Brain microvascular endothelial cell (primary cell): ENCODE measurements around the gene PLSCR3.
"Not testable (repeated sequence)": the region's sequence is repeated elsewhere in the genome, so short reads cannot be mapped to it uniquely, and the experiment has no call there.

Source experiments
- DNase-seq: peaks from one replicate; pipeline ENCODE4 v3.0.0-alpha.2; 2020
- H3K27ac ChIP-seq: fragments of 250-450 bp; sonication (Bioruptor Pico); 2 replicates; pipeline ENCODE4 v1.5.1; 2020; ENCODE audit warnings: mild to moderate bottlenecking, moderate library complexity
- H3K27me3 ChIP-seq: fragments of 250-450 bp; sonication (Bioruptor Pico); replicated peaks from 2 replicates; pipeline ENCODE4 v1.5.1; 2020; ENCODE audit warnings: mild to moderate bottlenecking
- H3K36me3 ChIP-seq: fragments of 250-450 bp; sonication (Bioruptor Pico); replicated peaks from 2 replicates; pipeline ENCODE4 v1.5.1; 2020; ENCODE audit warnings: mild to moderate bottlenecking
- H3K4me3 ChIP-seq: 2 replicates; pipeline ENCODE4 v1.5.1; 2011; ENCODE audit warnings: low read depth, mild to moderate bottlenecking, control low read depth, low read length, moderate library complexity
- in situ Hi-C: cut with HindIII; loops from 2 replicates; pipeline ENCODE4 v1.10.0; 2017; ENCODE audit warnings: low sequenced_read_pairs, low pct_ligation_motif_present
- TF ChIP-seq, protein P1 (sequence below): IDR thresholded peaks from 2 replicates; pipeline ENCODE4 v1.5.1; 2011; ENCODE audit warnings: low read depth, mild to moderate bottlenecking, moderate library complexity, low read length, control low read depth, inconsistent platforms; ENCODE audit errors: missing control alignments

PLSCR3 gene

DNA sequence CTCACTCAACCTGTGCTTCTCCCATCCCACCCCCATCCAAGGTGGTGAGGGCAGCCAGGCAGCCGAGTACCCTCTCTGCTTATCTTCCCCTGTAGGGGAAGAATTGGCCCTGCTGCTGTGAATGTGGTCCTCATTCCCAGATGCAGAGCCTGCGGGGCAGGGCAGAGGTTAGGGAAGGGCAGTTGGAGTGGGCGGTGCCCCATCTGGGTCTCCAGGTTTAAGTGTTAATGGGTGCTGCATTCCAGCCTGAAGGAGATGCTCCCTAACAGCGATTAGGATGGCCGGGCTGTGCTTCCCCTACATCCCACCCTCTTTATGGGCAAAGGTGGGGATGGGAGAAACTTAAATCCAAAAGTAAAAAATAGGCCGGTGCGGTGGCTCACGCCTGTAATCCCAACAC, 27.2 kb downstream of the PLSCR3 start:
- Histone ChIP-seq H3K4me3 (no peak overlapping the region), H3K27me3 (no peaks in the 10 kb centered on the region), H3K27ac (no peak overlapping the region), H3K36me3 (no peaks in the 10 kb centered on the region)
- in situ Hi-C loops: no loop called here
- DNase-seq: no peak
- TF ChIP-seq, protein P1, sequence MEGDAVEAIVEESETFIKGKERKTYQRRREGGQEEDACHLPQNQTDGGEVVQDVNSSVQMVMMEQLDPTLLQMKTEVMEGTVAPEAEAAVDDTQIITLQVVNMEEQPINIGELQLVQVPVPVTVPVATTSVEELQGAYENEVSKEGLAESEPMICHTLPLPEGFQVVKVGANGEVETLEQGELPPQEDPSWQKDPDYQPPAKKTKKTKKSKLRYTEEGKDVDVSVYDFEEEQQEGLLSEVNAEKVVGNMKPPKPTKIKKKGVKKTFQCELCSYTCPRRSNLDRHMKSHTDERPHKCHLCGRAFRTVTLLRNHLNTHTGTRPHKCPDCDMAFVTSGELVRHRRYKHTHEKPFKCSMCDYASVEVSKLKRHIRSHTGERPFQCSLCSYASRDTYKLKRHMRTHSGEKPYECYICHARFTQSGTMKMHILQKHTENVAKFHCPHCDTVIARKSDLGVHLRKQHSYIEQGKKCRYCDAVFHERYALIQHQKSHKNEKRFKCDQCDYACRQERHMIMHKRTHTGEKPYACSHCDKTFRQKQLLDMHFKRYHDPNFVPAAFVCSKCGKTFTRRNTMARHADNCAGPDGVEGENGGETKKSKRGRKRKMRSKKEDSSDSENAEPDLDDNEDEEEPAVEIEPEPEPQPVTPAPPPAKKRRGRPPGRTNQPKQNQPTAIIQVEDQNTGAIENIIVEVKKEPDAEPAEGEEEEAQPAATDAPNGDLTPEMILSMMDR: no peak

DNA sequence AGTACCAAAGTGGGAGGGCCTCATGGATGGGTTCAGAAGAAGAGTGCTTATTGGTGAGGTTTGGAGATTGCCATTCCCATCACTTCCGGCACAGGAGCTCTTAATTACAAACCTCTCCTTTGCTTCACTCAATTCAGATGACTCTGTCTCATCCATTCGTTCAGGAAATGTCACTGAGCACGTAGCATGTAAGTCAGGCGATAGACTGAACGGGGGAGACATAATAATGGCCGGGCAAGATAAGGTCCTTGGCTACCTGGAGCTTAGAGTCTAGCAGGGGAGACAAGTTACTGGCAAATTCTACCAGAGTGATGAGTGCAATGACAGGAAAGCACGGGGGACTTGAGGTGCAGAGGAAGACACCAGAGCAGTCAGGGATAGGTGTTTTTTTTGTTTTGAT, 28.4 kb downstream of the PLSCR3 start:
- H3K27ac ChIP-seq, in situ Hi-C loops, H3K4me3 ChIP-seq, H3K27me3 ChIP-seq, H3K36me3 ChIP-seq, DNase-seq: not testable (repeated sequence)

- Histone ChIP-seq H3K4me3 (no peak overlapping the region), H3K36me3 (no peaks in the 10 kb centered on the region), H3K27ac (no peak overlapping the region), H3K27me3 (no peaks in the 10 kb centered on the region)
- DNase-seq: peak; percentile 18
- TF ChIP-seq, protein P1: no peak
- in situ Hi-C loops: no loop called here
Measured at GRCh38 chr17:7363311-7363710, 31.0 kb downstream of the PLSCR3 start.

DNA sequence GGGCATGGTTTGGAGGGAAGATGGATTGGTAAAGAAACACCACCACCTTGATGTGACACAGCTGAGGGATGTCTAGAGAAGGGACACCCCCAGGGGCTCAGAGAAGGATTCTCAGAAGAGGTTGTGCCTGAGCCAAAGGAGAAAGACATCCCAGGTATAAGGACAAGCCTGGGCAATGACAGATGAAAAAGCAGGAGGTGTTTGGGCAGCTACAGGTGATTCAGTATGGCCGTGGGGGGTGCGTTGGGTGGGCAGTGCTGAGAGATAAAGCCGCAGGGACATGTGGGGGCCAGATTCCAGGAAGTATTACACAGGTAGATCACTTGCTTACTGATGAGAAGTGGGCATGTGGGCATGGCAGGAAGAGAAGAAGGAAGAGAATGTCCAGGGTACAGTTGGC, 32.4 kb downstream of the PLSCR3 start:
- no peaks in the 10 kb centered on the region for H3K36me3 ChIP-seq
- in situ Hi-C loops: no loop called here
- DNase-seq: no peak

GRCh38 chr17:7357381-7357780, 36.9 kb downstream of the PLSCR3 start:
- DNase-seq: no peak
- in situ Hi-C loops: no loop called here
- Histone ChIP-seq H3K27me3 (no peaks in the 10 kb centered on the region), H3K4me3 (no peak overlapping the region), H3K27ac (no peak overlapping the region), H3K36me3 (no peaks in the 10 kb centered on the region)
- TF ChIP-seq, protein P1: no peak

More for the DNA sequence above, 32.4 kb downstream of the PLSCR3 start:
- H3K27me3 ChIP-seq: no peaks in the 10 kb centered on the region
- TF ChIP-seq, protein P1: no peak
- no peak overlapping the region for H3K27ac ChIP-seq
- no peak overlapping the region for H3K4me3 ChIP-seq

DNA sequence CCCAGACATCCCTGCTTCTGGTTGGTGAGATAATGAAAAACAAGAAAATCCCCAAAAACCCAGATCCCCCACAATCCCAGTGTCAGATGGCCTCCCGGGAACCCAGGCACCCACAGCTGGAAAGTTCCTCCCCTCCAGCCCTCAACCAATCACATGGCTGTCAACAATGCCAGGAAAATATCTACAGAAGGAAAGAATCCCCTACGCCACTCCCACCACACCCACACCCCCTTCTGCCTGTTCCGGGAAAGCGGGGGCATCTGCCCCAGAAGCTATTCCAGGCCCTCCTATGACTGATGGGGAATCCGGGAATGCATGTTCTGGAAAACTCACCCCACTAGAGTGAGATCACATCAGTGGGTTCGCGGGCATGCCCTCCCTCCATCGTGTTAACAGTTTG, 37.6 kb downstream of the PLSCR3 start:
- no peak overlapping the region for H3K27ac ChIP-seq
- H3K27me3 ChIP-seq: no peaks in the 10 kb centered on the region
- DNase-seq: no peak
- H3K4me3 ChIP-seq: no peak overlapping the region
- in situ Hi-C loops: no loop called here
- TF ChIP-seq, protein P1: no peak
- H3K36me3 ChIP-seq: no peaks in the 10 kb centered on the region
